GM19043 (cell line): ENCODE measurements around the gene ATP2A3.
"Not testable (repeated sequence)": the region's sequence is repeated elsewhere in the genome, so short reads cannot be mapped to it uniquely, and the experiment has no call there.

ENCODE experiments used
- ATAC-seq: cut with Tn5 transposase; IDR thresholded peaks from one replicate; pipeline ENCODE4 v1.9.1; 2021; ENCODE audit warnings: low read depth; ENCODE audit not compliant: unreplicated experiment

Gene ATP2A3

DNA sequence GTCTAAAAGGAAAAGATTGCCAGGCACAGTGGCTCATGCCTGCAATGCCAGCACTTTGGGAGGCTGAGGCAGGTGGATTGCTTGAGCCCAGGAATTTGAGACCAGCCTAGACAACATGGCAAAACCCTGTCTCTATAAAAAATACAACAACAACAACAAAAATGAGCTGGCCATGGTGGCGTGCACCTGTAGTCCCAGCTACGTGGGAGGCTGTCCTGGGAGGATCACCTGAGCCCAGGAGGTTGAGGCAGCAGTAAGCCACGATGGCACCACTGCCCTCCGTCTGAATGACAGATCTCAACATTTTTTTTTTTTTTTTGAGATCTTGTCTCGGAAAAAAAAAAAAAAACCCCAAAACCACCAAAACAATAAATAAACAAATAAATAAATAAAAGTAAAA lies 28.1 kb upstream of the ATP2A3 start:
- no peak for ATAC-seq

DNA sequence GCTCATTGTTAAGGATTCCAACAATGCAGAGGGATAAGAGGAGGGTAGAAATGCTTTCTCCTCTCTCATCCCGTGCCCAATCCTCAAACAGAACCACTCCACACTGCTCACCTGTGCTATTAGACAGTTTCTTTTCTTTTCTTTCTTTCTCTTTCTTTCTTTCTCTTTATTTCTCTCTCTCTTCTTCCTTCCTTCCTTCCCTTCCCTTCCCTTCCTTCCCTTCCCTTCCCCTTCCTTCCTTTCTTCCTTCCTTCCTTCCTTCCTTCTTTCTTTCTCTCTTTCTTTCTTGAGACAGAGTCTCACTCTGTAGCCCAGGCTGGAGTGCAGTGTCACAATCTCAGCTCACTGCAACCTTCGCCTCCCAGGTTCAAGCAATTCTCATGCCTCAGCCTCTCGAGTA lies 27.5 kb upstream of the ATP2A3 start:
- not testable (repeated sequence) for ATAC-seq

DNA sequence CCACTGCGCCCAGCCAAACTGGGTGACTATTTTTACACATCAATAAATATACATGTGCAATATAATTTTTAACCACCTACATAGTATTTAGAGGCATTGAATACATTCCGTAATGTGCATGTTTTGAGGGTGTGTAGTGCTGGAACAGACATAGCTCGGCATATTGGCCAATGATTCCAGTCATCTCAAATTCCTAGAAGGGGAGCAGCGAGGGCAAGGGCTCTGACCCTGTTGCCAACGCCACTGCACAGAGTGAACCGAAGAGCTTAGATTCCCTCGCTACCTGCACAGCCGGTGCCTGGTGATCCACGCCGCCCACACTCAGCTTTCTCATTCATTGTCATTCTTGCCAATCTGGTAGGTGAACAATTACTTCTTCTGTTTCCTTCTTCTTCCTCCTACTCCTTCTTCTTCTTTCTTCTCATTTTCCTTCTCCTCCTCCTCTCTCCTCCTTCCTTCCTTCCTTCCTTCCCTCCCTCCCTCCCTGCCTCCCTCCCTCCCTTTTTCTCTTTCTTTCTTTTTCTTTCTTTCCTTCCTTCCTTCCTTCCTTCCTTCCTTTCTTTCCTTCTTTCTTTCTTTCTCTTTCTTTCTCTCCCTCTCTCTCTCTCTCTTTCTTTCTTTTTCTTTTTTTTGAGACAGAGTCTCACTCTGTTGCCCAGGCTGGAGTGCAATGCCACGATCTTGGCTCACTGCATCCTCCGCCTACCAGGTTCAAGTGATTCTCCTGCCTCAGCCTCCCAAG lies 26.3 kb upstream of the ATP2A3 start:
- no peak for ATAC-seq

DNA sequence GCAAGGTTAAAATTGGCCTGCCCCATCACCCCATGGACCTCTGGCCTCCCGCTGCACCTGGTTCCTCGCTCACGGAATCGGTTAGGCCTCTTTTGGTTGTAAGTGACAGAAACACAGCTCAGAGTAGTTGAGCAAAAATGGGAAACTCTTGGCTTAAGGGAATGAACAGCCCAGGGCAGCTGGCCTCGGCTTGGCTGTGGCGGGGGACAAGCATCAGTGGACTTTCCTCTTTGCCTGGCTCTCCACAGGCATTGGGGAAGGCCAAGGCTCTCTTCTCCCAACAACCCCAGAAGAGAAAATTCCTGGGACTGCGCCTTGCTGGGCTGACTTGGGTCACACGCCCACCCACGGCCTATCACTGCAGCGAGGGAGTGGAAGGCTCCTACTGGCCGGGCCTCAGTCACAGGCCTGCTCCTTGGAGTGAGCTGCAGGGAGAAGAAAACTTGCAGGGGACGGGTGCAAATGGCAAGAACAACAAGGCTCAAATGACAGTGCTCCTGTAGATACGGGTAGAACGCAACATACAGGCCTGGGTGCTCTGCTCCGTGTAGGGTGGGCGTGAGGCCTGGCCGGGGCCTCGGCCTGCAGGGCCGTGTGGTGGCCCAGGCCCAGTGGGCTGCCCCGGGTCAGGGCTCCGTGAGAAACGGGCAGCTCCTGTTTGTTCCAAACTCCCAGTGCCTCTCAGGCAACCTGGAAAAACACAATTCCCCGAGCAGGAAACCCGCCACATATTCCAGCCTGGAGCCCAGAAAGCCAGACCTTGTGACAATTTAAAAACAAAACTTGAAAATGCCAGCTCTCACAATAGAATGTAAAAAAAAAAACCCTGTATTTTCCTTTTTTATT lies 25.0 kb upstream of the ATP2A3 start:
- ATAC-seq: no peak

DNA sequence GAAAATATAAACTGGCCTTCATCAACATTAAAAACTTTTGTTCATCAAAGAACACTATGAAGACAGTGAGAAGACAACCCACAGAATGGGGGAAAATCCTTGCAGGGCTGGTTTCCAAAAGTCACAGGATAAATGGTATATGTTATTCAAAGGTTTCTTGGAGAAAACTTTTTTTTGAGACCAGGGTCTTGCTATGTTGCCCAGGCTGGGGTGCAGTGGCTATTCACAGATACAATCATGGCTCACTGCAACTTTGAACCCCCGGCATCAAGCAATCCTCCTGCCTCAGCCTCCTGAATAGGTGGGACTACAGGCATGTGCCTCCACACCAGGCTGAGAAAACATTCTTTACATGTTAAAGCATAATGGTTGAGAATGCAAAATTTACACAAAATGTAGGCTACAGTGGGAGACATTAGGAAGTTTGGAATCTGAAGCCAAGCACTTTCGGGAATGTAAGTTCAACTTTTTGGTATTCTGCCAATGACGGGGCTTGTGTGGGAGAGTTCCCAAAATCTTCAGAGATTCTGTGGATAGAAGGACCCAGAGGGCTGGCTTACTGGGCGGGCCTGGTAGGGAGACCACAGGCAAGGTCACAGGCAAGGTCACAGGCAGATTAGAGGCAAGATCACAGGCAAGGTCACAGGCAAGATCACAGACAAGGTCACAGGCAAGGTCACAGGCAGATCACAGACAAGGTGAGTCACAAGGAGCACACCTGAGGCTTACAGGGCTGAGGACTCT lies 24.2 kb upstream of the ATP2A3 start:
- no peak for ATAC-seq

DNA sequence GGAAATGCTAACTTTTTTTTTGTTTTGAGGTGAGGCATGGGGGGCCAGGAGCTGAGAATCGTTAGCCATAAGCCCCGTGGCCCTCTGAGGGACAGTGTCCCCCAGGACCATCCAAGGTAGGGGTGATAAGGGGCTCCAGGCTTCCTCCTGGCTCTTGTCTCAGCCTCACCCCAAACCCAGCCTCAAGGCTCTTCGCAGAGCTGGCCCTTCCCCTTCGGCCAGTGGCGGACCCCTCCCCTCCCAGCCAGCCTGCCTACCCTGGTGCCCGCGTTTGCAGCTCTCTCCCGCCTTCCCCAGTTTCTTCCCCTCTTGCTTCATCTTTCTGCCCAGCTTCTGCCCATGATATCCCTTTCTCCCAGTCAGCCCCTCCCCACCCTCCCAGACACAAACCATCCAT lies 22.7 kb upstream of the ATP2A3 start:
- ATAC-seq: no peak

DNA sequence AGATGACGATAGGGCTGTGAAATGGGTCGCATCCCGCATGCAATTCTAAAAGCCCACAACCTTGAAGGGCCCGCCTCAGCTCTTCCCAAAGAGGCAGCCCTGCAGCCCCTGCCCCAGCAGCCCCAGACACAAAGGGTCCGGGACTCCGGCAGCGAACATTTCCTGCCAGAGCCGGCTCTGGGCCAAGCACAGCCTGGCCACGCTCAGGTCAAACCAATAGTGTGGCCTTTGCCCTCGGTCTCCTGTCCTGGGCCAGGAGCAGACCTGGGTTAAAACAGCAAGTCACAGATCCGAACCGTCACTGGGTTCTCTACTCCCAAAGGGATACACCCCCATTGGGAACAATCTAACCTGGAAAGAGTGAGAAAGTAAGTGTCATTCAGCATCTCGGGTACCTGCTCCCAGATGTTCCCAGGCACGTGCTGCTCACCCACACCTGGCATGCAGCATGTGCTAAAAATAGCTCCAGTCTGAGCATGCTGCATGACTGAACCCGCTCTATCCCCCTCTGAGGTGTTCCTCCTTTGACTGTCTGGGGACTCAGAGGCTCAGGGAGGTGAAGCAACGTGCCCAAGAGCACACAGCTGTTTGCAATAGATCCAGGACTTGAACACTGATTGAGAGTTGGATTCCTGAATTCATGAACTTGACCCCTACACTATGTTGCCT lies 22.2 kb upstream of the ATP2A3 start:
- no peak for ATAC-seq

DNA sequence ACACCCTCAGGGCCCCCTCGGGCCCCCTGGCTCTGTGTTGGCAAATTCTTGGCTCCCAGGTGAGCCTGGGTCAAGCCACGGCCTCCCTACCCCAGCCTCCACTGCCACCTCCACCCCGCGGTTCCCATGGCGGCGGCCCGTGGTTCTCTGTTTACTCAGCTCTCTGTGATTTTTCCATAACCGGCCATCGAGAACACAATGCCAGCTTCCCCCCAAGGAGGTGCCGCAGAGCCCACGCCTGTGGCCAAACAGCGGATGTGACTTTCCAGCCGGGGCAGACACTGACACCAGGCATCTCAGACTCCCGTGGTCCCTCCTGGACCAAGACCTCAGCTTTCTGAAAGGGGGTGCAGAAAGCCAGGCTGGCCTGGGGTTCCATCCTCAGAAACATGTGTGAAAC lies 21.6 kb upstream of the ATP2A3 start:
- ATAC-seq: no peak

DNA sequence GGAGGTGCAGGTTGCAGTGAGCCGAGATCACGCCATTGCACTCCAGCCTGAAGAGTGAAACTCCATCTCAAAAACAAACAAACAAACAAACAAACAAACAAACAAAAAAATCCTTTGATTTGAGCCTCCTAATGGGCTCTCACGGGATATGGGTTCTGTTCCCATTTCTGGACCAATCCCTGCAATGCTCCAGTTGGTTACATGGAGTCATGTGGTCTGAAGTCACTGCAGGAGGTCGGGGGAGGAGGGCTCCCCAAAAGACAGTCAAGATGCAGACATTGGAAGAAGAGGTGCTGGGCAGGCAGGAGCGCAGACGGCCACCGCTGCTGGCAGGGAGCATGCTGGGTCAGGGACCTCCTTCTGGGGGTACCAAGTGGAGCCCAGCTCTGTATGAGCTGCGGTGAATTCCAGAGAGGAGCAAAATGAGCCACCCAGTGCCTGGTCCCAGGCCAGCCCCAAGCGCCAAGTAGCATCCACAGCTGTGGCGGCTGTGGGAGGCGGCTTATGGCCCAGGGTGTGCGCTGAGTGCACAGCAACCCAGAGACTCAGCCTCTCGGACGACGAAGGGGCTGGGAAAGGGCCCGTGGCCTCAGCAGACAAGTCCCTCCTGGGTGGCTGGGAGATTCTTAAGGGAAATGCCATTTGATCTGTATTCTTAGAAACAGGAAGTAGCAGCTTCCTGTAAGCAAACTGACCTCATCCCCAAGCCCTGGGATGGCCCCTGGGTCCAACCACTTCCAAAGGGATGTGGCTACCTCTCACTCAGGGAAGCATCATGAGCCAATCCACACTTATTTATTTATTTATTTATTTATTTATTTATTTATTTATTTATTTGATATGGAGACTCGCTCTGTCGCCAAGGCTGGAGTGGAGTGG lies 19.6 kb upstream of the ATP2A3 start:
- no peak for ATAC-seq

DNA sequence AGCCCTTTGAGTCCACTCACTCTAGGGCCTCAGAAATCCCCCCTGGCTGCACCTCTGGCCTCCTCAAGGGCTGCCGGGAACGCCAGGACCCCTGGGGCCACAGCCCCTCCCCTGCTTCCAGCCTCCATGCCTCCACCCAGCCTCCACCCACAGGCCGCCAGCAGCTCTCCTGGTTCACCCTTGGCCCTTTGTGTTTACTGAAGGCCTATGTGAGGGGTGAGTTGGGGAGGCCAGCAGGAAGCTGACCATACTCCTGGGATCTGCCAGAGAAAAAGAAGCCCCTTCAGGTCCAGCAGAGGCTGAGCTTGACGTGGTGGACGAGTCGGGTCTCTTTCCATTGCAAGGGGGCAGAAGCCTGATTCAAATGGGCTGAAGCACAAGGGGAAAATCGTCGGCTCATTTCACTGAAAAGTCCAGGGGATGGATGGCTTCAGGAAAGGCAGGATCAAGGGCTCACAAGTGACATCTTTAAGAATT lies 18.3 kb upstream of the ATP2A3 start:
- ATAC-seq: no peak

DNA sequence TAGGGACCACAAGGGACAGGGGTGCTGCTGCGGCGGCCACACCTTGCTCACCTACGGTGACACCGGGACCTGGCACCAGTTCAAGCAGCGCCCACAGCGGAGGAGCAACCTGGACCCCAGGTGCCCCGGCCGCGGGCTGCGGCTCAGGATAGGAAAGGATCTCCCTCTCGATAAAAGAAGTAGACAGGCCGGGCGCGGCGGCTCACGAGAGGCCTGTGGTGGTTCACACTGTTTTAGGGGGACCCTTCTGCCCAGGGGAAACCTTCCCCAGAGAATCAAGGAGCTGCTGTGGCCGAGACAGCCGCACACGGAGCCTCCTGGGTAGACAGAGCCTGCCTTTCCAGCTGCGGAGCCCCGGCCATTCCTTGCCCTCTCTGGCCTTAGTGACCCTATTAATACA lies 17.9 kb upstream of the ATP2A3 start:
- ATAC-seq: no peak

DNA sequence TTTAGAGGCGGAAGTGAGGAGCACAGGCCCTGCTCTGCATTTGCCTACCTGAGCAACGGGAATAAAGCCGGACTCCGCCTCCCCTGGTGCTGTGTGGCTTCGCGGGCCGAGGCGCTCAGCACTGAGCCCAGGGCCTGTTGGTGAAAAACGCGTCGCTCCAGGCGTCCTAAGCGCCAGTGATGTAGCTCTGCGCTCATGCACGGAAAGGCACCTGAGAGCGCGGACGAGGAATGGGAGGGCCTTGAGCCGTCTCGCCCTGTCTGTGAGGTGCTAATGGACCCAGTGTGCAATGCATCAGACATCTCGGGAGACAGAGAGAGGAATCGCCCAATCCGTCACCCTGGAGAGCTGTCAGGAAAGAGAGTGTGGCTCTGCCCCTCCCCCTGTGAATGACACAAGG lies 17.2 kb upstream of the ATP2A3 start:
- no peak for ATAC-seq

DNA sequence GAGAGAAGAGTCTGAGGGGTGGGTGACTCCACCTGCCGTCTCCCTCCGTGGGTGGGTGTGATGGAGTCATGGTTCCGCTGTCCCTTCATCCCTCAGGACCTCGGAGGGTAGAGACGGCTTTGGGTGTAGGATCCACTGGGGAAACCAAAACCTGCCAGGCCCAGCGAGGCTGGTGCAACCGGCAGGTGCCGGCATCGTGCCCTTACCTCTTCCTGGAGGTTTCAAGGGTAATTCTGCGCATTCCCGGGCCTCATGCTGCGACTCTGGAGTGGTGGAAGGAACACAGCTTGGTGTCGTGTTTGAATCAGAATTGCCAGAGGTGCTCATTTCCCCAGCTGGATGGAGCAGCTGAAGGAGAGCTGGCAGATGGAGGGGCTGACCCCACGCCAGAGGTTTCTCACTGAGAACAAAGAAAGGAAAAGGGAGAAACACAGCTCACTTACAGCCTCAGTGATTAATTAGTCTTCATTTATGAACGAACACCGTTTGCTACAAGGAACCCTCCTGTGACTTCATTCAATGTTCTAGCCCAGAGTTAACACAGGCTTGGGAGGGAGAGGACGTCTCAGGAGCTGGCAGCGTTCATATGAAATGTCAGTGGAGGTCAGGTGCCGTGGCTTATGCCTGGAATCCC lies 16.3 kb upstream of the ATP2A3 start:
- no peak for ATAC-seq

DNA sequence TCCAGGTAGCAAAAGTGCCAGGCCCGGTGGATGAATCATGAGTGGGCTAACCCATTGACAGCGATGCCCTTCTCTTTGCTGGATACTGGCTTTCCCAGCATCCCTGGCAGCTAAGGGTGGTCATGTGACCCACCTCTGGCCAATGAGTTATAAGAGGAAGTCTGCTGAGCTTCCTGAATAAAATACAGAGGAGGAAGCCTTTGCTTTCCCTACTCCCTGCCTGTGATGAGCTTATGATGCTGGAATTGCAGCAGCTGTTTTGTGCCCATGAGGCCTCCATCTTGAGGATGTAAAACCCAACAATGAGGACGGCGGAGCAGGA lies 15.0 kb upstream of the ATP2A3 start:
- no peak for ATAC-seq

DNA sequence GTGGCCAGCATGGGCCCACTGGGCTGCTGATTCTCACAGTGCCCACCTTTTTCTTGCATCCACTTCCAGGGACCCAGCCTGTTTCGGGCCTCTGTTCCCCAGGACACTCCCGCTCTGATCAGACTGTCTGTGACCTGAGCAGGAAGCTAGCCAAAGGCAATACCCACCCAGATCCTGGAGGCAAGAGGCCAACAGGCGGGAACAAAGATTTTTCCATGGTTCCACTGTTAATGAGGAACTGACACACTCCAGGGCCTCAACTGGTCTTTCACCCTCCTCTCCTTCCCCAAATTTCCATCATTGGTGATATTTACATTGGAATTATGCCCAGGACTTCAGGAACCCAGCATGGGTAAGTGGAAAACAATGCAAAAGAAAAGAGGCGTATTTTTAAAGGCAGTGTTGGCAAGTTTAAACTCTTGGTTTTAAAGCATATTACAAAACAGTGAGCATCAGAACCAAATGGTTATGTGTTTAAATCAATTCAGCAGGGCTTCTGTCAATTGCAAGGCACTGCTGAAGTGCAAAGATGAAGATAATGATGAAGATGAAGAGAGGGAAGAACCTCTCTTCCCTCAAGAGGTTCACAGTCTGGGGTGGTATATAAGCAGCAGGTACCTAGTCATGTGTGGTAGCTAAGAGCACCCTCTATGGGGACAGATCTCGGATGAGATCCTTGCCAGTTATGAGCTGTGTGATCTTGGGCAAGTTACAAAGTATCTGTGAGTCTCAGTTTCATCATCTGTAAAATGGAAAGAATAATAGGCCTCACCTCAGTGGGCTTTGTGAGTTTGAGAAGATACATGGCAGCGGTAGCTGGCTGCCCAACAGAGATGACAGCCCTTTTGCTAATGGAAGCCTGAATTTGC lies 14.4 kb upstream of the ATP2A3 start:
- no peak for ATAC-seq

DNA sequence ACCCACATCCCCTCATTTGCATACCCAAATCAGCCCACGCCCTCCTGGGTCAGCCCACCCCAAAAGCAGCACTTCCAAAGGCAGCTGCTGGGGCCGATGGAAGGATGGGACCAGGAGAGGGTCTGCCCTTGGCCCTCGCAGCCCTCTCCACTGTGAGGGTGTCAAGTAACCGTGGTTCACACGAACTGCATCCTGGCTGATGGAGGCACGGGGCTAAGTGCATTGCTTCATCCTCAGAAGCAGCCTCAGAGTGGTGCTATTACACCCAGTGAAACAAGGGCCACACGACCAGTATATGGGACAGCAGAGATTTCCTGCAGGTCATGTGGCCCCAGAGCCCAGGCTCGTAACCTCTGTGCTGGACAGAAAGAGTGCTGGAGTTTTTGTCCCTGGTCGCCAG lies 13.2 kb upstream of the ATP2A3 start:
- ATAC-seq: no peak

DNA sequence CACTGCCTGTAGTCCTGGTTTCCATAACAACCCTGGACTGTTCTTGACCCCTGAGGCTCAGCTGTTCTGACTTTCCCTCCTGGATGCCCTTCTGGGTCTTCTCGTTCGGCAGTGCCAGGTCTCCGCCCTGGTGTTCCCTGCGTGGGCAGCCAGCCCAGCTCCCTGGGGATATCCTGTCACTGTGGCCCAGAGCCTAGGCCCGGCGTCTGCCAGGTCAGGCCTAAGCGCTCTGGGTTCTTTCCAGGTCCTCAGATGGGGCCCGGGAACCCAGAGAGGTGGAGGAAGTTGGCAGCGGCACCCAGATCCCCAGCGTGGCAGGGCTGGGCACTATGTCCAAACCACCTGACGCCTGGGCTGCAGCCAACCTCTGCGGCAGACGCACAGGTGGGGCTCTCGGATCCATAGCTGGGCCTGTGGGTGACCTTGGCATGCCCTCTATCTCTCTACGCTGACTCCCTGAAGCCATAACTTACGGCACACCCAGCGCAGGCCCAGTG lies 12.5 kb upstream of the ATP2A3 start:
- ATAC-seq: no peak

DNA sequence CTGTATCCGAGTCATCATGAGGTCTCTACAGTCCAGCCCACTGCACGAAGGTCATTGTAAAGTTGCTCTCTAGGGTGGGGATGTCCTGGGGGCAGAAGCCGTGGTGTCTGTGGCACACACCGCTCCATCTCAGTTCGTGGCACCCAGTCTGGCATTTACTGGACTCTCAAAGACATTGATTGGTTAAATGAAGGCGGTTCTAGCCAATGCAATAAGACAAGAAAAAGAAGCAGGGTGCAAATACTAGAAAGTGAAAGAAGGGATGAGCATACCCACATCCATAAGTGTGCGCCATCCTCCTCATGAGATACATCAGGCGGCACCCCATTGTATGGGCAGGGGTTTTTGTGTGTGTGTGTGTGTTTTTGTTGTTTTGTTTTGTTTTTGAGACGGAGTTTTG lies 10.7 kb upstream of the ATP2A3 start:
- no peak for ATAC-seq
